Measurements from ENCODE around the gene MYO15B.
A peak's percentile ranks its signal among the peaks of the same experiment; 100 is the strongest.

The MYO15B gene

GRCh38 chr17:75566834-75567233 is 20.8 kb upstream of the MYO15B start:
- H3F3A ChIP-seq (ENCODE audit: control insufficient read depth, insufficient read depth): no peaks in the 10 kb centered on the region
- H3K27ac ChIP-seq (ENCODE audit: low read depth, low read length): no peak overlapping the region
- no peaks in the 10 kb centered on the region for H4K20me1 ChIP-seq (ENCODE audit: control insufficient read depth, insufficient read depth, low read depth, low read length)
- peak overlapping the region; percentile 39; the same call in 1 of the 2 replicates for H3K4me2 ChIP-seq (ENCODE audit: low read length)
- no peaks in the 10 kb centered on the region for H3K9me2 ChIP-seq (replicated peaks; ENCODE audit: control insufficient read depth, low read length)
- TF ChIP-seq CTCF (IDR thresholded peaks at IDR 0.05; ENCODE audit: low read depth, low read length, poor library complexity, severe bottlenecking) (no peak), EZH2phosphoT487 (IDR thresholded peaks at IDR 0.05; ENCODE audit: borderline replicate concordance, low read length) (no peak)
- no peak overlapping the region for H3K4me3 ChIP-seq (ENCODE audit: low read length)
- H3K36me3 ChIP-seq (ENCODE audit: control insufficient read depth, low read length): no peaks in the 10 kb centered on the region
- H3K27me3 ChIP-seq (ENCODE audit: control insufficient read depth, low read length): no peaks in the 10 kb centered on the region
- peaks cover 23% of the 10 kb centered on the region for H3K4me1 ChIP-seq (ENCODE audit: control insufficient read depth, low read length)
- H3K9me3 ChIP-seq (ENCODE audit: control insufficient read depth, insufficient read depth, low read length): no peaks in the 10 kb centered on the region
- H3K79me2 ChIP-seq (ENCODE audit: control insufficient read depth, low read length): no peaks in the 10 kb centered on the region

- no peaks in the 10 kb centered on the region for H4K20me1 ChIP-seq (ENCODE audit: control insufficient read depth, insufficient read depth, low read depth, low read length)
- no peaks in the 10 kb centered on the region for H3K9me2 ChIP-seq (replicated peaks; ENCODE audit: control insufficient read depth, low read length)
- TF ChIP-seq CTCF (IDR thresholded peaks at IDR 0.05; ENCODE audit: low read depth, low read length, poor library complexity, severe bottlenecking) (no peak), EZH2phosphoT487 (IDR thresholded peaks at IDR 0.05; ENCODE audit: borderline replicate concordance, low read length) (no peak)
- no peaks in the 10 kb centered on the region for H3K36me3 ChIP-seq (ENCODE audit: control insufficient read depth, low read length)
- no peaks in the 10 kb centered on the region for H3K27me3 ChIP-seq (ENCODE audit: control insufficient read depth, low read length)
- no peaks in the 10 kb centered on the region for H3K9me3 ChIP-seq (ENCODE audit: control insufficient read depth, insufficient read depth, low read length)
- H3K27ac ChIP-seq (ENCODE audit: low read depth, low read length): no peak overlapping the region
- H3K4me1 ChIP-seq (ENCODE audit: control insufficient read depth, low read length): peaks cover 23% of the 10 kb centered on the region
- H3F3A ChIP-seq (ENCODE audit: control insufficient read depth, insufficient read depth): no peaks in the 10 kb centered on the region
- H3K4me2 ChIP-seq (ENCODE audit: low read length): no peak overlapping the region
- no peak overlapping the region for H3K4me3 ChIP-seq (ENCODE audit: low read length)
- H3K79me2 ChIP-seq (ENCODE audit: control insufficient read depth, low read length): no peaks in the 10 kb centered on the region
These were observed 19.0 kb upstream of the MYO15B start for GRCh38 chr17:75568412-75569255.

GRCh38 chr17:75570034-75570676 is 17.4 kb upstream of the MYO15B start:
- no peaks in the 10 kb centered on the region for H3F3A ChIP-seq (ENCODE audit: control insufficient read depth, insufficient read depth)
- H3K4me3 ChIP-seq (ENCODE audit: low read length): no peak overlapping the region
- H3K27me3 ChIP-seq (ENCODE audit: control insufficient read depth, low read length): no peaks in the 10 kb centered on the region
- no peaks in the 10 kb centered on the region for H3K36me3 ChIP-seq (ENCODE audit: control insufficient read depth, low read length)
- H3K4me1 ChIP-seq (ENCODE audit: control insufficient read depth, low read length): peaks cover 23% of the 10 kb centered on the region
- no peaks in the 10 kb centered on the region for H4K20me1 ChIP-seq (ENCODE audit: control insufficient read depth, insufficient read depth, low read depth, low read length)
- TF ChIP-seq CTCF (IDR thresholded peaks at IDR 0.05; ENCODE audit: low read depth, low read length, poor library complexity, severe bottlenecking) (no peak), EZH2phosphoT487 (IDR thresholded peaks at IDR 0.05; ENCODE audit: borderline replicate concordance, low read length) (no peak)
- H3K79me2 ChIP-seq (ENCODE audit: control insufficient read depth, low read length): no peaks in the 10 kb centered on the region
- H3K4me2 ChIP-seq (ENCODE audit: low read length): no peak overlapping the region
- no peak overlapping the region for H3K27ac ChIP-seq (ENCODE audit: low read depth, low read length)
- H3K9me3 ChIP-seq (ENCODE audit: control insufficient read depth, insufficient read depth, low read length): no peaks in the 10 kb centered on the region
- H3K9me2 ChIP-seq (replicated peaks; ENCODE audit: control insufficient read depth, low read length): no peaks in the 10 kb centered on the region

Measured in DOHH2 (cell line).